ENCODE results near the gene GDAP2.
A peak's percentile ranks its signal among the peaks of the same experiment; 100 is the strongest.
"Not testable (repeated sequence)": the region's sequence is repeated elsewhere in the genome, so short reads cannot be mapped to it uniquely, and the experiment has no call there.

GDAP2 gene

GRCh38 chr1:117929343-117930172 is at the start of gene GDAP2, which contains the start of gene WDR3:
TSS of gene GDAP2 (minus strand) at chr1:117929621. CDS start at chr1:117920357, 9,264 bp downstream.
TSS of gene WDR3 (plus strand) at chr1:117929739. CDS start at chr1:117933320, 3,581 bp downstream.
- DNase-seq = peak; percentile 98

GRCh38 chr1:117976381-117976780 is 47.0 kb upstream of the GDAP2 start:
- no peak for DNase-seq

- no peak for DNase-seq
These were observed 42.4 kb upstream of the GDAP2 start for GRCh38 chr1:117971777-117972176.

- DNase-seq = no peak
These were observed 40.8 kb upstream of the GDAP2 start for GRCh38 chr1:117970252-117970651.

GRCh38 chr1:117967881-117968280 is 38.5 kb upstream of the GDAP2 start:
- DNase-seq = no peak

- no peak for DNase-seq
These were observed 38.1 kb upstream of the GDAP2 start for GRCh38 chr1:117967477-117967876.

- no peak for DNase-seq
These were observed 35.0 kb upstream of the GDAP2 start for GRCh38 chr1:117964290-117965038.

- DNase-seq = no peak
These were observed 29.9 kb upstream of the GDAP2 start for GRCh38 chr1:117959364-117959763.

GRCh38 chr1:117952386-117952785 is 23.0 kb upstream of the GDAP2 start:
- DNase-seq = no peak

GRCh38 chr1:117942293-117942692 is 12.9 kb upstream of the GDAP2 start:
- DNase-seq = no peak

GRCh38 chr1:117933769-117934168 is 4.3 kb upstream of the GDAP2 start:
- DNase-seq = no peak

- no peak for DNase-seq
These were observed 3.2 kb upstream of the GDAP2 start for GRCh38 chr1:117932576-117932975.

- no peak for DNase-seq
These were observed 1.1 kb upstream of the GDAP2 start for GRCh38 chr1:117930484-117930883.

GRCh38 chr1:117930173-117930447 is 689 bp upstream of the GDAP2 start:
- DNase-seq = peak; percentile 12

- DNase-seq = peak; percentile 28
These were observed 509 bp downstream of the GDAP2 start for GRCh38 chr1:117928881-117929342.

GRCh38 chr1:117925981-117926380 is 3.4 kb downstream of the GDAP2 start:
- no peak for DNase-seq

GRCh38 chr1:117922717-117923116 is 6.7 kb downstream of the GDAP2 start:
- not testable (repeated sequence) for DNase-seq

- DNase-seq = no peak
These were observed 7.4 kb downstream of the GDAP2 start for GRCh38 chr1:117921991-117922390.

- no peak for DNase-seq
These were observed 10.0 kb downstream of the GDAP2 start for GRCh38 chr1:117919376-117919775.

GRCh38 chr1:117911051-117911450 is 18.4 kb downstream of the GDAP2 start:
- no peak for DNase-seq

GRCh38 chr1:117905019-117905418 is 24.4 kb downstream of the GDAP2 start:
- DNase-seq = no peak

- no peak for DNase-seq
These were observed 24.9 kb downstream of the GDAP2 start for GRCh38 chr1:117904485-117904884.

- DNase-seq = no peak
These were observed 26.5 kb downstream of the GDAP2 start for GRCh38 chr1:117902944-117903343.

- DNase-seq = no peak
These were observed 29.6 kb downstream of the GDAP2 start for GRCh38 chr1:117899801-117900200.

Measured in NCI-H526 treated with DMSO at 0.1 percent for 48 hours (cell line).